Epidermal melanocyte (primary cell): ENCODE data around the gene FCRL6.

ENCODE experiments used
- DNase-seq: peaks from one replicate; pipeline ENCODE4 v3.0.0; 2011; ENCODE audit warnings: low spot score; ENCODE audit not compliant: insufficient read length

Gene FCRL6

GRCh38 chr1:159832309-159832708 lies 30.1 kb downstream of the FCRL6 start:
- no peak for DNase-seq

GRCh38 chr1:159835356-159835755 lies 33.2 kb downstream of the FCRL6 start:
- no peak for DNase-seq

- DNase-seq = no peak
These were observed 33.8 kb downstream of the FCRL6 start for GRCh38 chr1:159835862-159836525.

GRCh38 chr1:159838715-159839114 lies 36.6 kb downstream of the FCRL6 start:
- no peak for DNase-seq

GRCh38 chr1:159839116-159839849 lies 37.1 kb downstream of the FCRL6 start:
- DNase-seq = no peak

GRCh38 chr1:159841749-159842148 lies 39.6 kb downstream of the FCRL6 start:
- DNase-seq = no peak

GRCh38 chr1:159843459-159843858 lies 41.3 kb downstream of the FCRL6 start:
- DNase-seq = no peak

GRCh38 chr1:159845751-159846629 lies 43.8 kb downstream of the FCRL6 start:
- no peak for DNase-seq

GRCh38 chr1:159847231-159847630 lies 45.1 kb downstream of the FCRL6 start:
- no peak for DNase-seq

- no peak for DNase-seq
These were observed 46.2 kb downstream of the FCRL6 start for GRCh38 chr1:159848326-159848725.

GRCh38 chr1:159849626-159850366 lies 47.6 kb downstream of the FCRL6 start:
- DNase-seq = no peak

GRCh38 chr1:159851407-159851806 lies 49.2 kb downstream of the FCRL6 start:
- DNase-seq = no peak

- no peak for DNase-seq
These were observed 51.4 kb downstream of the FCRL6 start for GRCh38 chr1:159853417-159854115.

- DNase-seq = peak; percentile 59
These were observed 52.0 kb downstream of the FCRL6 start for GRCh38 chr1:159854116-159854692.

GRCh38 chr1:159854693-159855192 lies 52.6 kb downstream of the FCRL6 start:
- DNase-seq = peak; percentile 61

- no peak for DNase-seq
These were observed 53.5 kb downstream of the FCRL6 start for GRCh38 chr1:159855709-159856108.

GRCh38 chr1:159856576-159856975 lies 54.4 kb downstream of the FCRL6 start:
- no peak for DNase-seq

GRCh38 chr1:159857889-159858288 lies 55.7 kb downstream of the FCRL6 start:
- no peak for DNase-seq

- no peak for DNase-seq
These were observed 57.7 kb downstream of the FCRL6 start for GRCh38 chr1:159859767-159860322.

- DNase-seq = no peak
These were observed 58.3 kb downstream of the FCRL6 start for GRCh38 chr1:159860456-159860855.
